ENCODE data around the gene CFAP65.

Gene CFAP65

GRCh38 chr2:219001100-219001576 lies 40.2 kb downstream of the CFAP65 start:
- Histone ChIP-seq H3K27me3 (ENCODE audit: insufficient read depth, low read depth, severe bottlenecking) (no peaks in the 10 kb centered on the region), H3K4me3 (ENCODE audit: low read depth, low read length) (peak overlapping the region; percentile 38; the same call in 1 of the 2 replicates), H3K9me3 (ENCODE audit: severe bottlenecking) (no peaks in the 10 kb centered on the region), H3K36me3 (no peaks in the 10 kb centered on the region), H3K27ac (peak overlapping the region; percentile 99)
- DNase-seq = no peak
- no peak for TF ChIP-seq CTCF (IDR thresholded peaks at IDR 0.05; ENCODE audit: low read depth, low read length)

GRCh38 chr2:219000569-219000960 lies 40.8 kb downstream of the CFAP65 start:
- no peaks in the 10 kb centered on the region for H3K36me3 ChIP-seq
- no peak overlapping the region; the same call in 1 of the 2 replicates for H3K4me3 ChIP-seq (ENCODE audit: low read depth, low read length)
- H3K9me3 ChIP-seq (ENCODE audit: severe bottlenecking) = no peaks in the 10 kb centered on the region
- H3K27me3 ChIP-seq (ENCODE audit: insufficient read depth, low read depth, severe bottlenecking) = no peaks in the 10 kb centered on the region
- DNase-seq = peak; percentile 65
- TF ChIP-seq CTCF (IDR thresholded peaks at IDR 0.05; ENCODE audit: low read depth, low read length) = no peak
- H3K27ac ChIP-seq = peak overlapping the region; percentile 99

- no peaks in the 10 kb centered on the region for H3K27me3 ChIP-seq (ENCODE audit: insufficient read depth, low read depth, severe bottlenecking)
- H3K36me3 ChIP-seq = no peaks in the 10 kb centered on the region
- H3K27ac ChIP-seq = peak overlapping the region; percentile 99
- DNase-seq = peak; percentile 98
- no peaks in the 10 kb centered on the region for H3K9me3 ChIP-seq (ENCODE audit: severe bottlenecking)
- TF ChIP-seq CTCF (IDR thresholded peaks at IDR 0.05; ENCODE audit: low read depth, low read length) = no peak
- peak overlapping the region; percentile 28 for H3K4me3 ChIP-seq (ENCODE audit: low read depth, low read length)
Measured at GRCh38 chr2:218999881-219000568, 41.3 kb downstream of the CFAP65 start.

GRCh38 chr2:218999021-218999880 lies 42.1 kb downstream of the CFAP65 start:
- Histone ChIP-seq H3K27me3 (ENCODE audit: insufficient read depth, low read depth, severe bottlenecking) (no peaks in the 10 kb centered on the region), H3K27ac (peak overlapping the region; percentile 99), H3K9me3 (ENCODE audit: severe bottlenecking) (no peaks in the 10 kb centered on the region), H3K36me3 (no peaks in the 10 kb centered on the region), H3K4me3 (ENCODE audit: low read depth, low read length) (peak overlapping the region; percentile 28)
- peak; percentile 96 for DNase-seq
- no peak for TF ChIP-seq CTCF (IDR thresholded peaks at IDR 0.05; ENCODE audit: low read depth, low read length)

- no peaks in the 10 kb centered on the region for H3K36me3 ChIP-seq
- H3K27me3 ChIP-seq (ENCODE audit: insufficient read depth, low read depth, severe bottlenecking) = no peaks in the 10 kb centered on the region
- peak overlapping the region; percentile 99 for H3K27ac ChIP-seq
- no peak for DNase-seq
- no peak overlapping the region for H3K4me3 ChIP-seq (ENCODE audit: low read depth, low read length)
- TF ChIP-seq CTCF (IDR thresholded peaks at IDR 0.05; ENCODE audit: low read depth, low read length) = no peak
- H3K9me3 ChIP-seq (ENCODE audit: severe bottlenecking) = no peaks in the 10 kb centered on the region
Measured at GRCh38 chr2:218998414-218999002, 42.8 kb downstream of the CFAP65 start.

All from WERI-Rb-1 (cell line).